GM18868 (cell line): ENCODE measurements around the gene MAGI1.

Source experiments
- ATAC-seq: cut with Tn5 transposase; IDR thresholded peaks from one replicate; pipeline ENCODE4 v1.9.1; 2021; ENCODE audit warnings: mild to moderate bottlenecking, moderate library complexity; ENCODE audit not compliant: unreplicated experiment

MAGI1 gene

DNA sequence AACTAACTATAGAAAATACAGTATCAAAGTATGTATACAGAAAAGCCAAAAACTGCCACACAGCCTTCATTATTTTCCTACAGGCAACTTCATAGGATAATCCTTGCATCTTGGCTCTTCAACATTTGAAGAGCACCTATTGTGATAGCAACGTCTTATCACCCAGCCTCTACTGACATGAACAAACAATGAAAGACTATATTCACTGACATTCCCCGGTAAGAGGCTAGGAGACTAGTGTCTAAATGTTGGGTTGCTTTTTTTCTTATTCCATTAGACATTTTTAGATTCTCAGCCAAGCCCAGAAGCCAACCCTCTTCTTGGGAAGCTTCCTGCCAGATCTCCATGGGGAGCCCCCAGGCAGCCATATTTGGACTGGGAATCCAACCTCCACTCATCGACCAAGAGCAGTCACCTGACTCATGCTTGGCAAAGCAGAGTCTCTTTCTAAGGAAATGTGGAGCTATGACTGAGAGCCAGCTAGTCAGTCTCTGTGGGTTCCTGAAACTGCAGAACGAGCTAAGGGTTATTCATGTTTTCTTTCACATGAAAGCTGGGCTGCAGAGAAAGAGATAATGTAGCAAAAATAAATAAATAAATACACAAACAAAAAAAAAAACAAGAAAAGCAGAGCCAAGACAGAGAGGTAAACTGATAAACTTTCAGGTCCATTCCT, 227.5 kb downstream of the MAGI1 start:
- no peak for ATAC-seq

DNA sequence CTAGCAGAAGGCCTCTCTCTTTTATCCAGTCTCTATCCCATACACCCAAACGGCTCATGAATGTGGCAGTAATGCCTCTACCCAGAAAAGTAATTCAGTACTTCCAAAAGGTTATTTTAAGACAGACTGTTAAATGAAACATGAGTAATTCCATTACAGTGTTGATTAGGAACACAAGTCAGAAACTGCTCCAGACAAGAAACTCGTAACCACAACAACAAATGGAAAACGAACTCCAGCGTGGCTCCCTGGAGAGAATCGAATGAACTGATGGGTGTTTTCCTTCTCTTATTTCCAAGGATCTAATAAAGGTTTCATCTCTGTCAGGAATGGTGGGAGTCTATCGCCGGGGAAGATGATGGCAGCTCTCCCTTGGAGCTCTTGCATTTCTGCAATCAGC, 228.4 kb downstream of the MAGI1 start:
- no peak for ATAC-seq

DNA sequence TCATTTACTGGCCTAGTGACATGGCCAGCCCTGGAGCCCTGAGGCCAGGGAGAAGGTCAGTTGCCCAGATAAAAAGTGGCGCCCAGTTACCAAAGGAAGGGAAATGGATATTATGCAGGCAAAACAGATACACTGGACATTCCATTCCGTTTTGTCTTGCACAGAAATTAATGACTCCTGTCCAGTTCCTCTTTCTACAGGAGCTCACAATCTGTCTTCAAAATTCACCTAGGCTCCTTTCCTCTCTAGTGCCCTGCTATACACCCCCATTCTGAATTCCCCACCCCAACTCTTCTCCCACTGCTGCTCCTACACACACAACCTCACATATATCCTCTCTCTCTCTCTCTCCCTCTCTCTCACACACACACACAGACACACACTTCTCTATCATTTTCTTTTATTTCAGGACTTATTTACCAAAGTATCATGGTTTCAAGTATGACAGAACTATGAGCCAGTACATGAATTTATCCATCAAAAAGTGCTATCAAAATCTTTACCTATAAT, 229.0 kb downstream of the MAGI1 start:
- ATAC-seq: no peak

DNA sequence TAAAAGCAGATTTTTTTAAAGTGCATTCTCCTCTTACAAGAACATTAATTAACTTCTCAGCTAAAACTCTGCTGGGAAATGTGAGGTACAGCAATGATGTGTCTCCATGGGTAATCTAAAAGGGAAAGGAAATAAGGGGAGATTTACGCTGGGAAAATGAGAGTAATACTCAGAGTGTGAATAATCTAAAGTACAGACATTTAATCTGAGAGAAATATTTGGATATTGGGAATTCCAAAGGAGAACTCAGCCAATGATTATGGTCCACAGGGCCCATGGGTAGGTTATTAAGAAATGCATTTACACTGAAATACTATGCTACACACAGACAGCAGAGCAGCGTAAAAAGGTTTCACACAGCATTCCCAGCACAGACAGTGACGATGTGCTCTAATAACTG, 229.9 kb downstream of the MAGI1 start:
- no peak for ATAC-seq

DNA sequence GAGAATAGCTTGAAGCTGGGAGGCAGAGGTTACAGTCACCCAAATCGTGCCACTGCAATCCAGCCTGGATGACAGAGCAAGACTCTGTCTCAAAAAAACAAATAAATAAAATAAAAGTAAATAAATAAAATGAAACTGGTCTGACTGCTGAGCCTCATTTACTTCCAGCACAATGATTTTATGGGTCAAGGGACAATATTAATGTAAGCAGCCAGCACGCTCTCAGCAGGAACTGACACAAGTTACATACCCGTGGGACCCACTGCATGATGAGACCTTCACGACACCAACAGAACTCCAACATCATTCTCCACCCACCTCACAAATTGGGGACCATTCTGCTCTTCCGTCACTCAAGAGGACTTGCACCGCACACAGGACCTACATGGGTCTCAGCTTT, 230.3 kb downstream of the MAGI1 start:
- ATAC-seq: no peak

DNA sequence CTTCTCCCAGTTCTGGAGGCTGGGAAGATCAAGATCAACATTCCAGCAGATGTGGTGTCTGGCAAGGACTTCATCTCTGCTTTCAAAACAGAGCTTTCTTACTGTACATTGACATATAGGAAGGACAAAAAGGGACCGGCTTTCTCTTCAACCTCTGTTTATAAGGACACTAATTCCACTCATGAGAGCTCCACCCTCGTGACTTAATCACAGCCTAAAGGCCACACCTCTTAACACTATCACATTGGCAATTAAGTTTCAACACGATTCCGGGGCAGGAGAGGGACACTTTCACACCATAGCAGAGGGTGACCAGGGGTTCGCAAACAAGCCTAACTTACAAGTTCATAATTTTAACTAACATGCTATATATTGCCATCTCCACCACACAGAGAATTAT, 231.5 kb downstream of the MAGI1 start:
- ATAC-seq: no peak

DNA sequence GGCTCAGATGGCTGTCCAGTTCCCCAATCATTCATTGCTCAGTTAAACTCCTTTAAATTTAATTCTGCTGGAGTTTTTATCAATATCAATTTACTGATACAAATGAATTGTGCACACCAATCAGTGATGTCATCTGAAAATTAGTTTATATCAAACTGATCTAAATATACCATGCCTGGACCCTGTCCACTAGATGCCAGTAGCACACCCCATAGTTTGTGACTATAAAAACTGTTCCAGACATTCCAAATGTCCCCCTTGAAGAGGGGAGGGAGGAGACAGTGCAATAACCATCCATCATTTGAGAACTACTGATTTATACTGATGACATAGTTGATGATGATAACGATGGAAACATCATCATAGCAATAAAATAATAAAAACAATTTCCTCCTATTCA, 232.1 kb downstream of the MAGI1 start:
- ATAC-seq: no peak

DNA sequence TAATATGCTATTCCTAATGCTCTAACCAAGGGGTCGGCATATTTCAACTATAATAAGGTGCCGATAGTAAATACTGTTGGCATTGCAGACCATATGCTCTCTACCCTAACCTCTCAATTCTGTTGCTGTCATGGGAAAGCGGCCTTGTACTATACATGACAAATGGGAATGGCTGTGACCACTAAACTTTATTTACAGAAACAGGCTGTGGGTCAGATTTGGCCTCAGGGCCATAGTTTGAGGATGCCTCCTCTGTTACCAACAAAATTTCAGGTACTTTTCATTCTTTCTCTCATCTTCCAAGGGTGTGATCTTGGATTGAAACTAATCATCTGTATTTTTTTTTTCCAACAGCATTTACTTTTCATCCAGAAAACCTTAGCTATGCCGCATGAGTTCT, 242.0 kb downstream of the MAGI1 start:
- no peak for ATAC-seq

DNA sequence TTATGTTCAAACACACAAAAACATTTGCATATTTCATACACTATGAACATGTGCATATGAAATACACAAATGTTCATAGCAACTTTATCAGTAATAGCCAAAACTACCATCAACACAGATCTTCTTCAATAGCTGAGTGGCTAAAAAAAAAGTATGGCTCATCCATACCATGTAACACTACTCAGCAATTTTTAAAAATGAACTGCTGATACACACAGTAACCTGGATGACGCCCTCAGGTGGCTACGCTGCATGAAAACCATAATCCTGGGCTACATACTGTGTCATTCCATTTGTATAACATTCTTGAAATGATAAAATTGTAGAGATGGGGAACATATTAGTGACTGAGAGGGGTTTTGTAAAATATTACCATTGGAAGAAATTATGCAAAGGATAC, 243.6 kb downstream of the MAGI1 start:
- ATAC-seq: no peak

DNA sequence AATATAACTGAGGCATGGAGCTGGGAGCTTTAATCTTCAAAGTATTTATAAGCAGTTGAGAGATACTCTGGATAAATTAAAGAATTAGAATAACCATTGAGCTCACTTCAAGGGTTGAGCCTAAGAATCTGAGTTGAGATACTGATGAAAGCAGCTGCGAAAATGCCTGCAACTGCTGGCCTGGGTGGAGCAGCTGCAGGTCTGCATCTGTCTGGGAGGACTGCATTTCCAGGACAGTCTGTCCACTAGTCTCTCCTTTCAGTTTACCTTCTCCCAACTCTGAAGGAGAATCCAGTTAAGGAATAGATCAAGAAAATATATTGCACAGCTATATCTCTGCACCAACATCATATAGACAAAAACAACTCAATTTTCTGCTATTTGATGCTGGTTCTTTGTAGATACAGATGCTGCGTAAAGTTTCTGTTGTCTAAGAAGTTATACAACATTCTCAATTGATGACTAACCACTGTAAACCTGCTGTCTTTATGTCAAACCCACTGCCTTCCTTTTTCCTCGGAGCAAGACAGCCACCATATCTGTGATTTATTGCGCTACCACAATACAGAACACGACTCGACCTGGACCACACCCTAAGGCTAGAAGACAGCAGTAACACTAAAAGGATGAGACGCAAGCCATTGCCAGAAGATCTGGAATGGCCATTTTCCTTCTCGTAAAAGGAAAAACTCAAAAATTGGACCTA, 245.1 kb downstream of the MAGI1 start:
- no peak for ATAC-seq

DNA sequence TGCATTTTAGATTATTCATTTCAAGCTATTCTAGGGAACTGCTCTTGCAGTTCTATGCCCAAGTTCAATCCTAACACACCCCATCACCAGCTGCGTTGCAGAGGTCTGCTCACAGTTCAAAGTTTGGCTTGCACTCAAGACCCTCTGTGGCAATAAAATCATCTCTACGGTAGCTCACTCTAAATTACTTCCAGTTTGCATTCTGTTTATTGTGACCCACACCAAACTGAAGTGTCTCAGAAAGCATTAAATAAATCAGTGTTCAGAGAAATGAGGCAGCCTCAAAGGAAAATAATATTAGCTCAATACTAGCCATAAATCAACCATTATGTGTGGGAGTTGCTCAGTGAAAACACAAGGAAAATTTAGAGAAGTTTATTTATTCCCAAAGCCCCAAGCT, 250.3 kb downstream of the MAGI1 start:
- no peak for ATAC-seq

DNA sequence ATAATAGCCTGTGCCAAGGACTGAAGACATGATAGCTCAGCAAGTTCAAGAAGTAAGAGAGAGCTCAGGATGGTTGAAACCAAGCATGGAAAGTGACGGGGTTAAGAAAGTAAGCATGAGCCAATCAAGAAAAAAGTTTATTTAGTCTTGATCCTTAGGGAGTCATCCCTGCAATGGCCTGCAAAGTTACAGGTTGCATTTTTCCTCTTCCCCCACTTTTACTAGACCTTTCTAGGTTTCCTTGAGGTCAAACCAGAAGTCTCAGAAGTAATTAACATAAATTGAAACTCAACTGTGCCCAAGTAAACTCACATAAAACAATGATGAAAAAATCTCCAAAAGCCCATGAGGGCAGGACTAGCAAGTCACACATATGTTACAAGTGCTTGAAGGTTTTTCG, 250.9 kb downstream of the MAGI1 start:
- ATAC-seq: no peak

DNA sequence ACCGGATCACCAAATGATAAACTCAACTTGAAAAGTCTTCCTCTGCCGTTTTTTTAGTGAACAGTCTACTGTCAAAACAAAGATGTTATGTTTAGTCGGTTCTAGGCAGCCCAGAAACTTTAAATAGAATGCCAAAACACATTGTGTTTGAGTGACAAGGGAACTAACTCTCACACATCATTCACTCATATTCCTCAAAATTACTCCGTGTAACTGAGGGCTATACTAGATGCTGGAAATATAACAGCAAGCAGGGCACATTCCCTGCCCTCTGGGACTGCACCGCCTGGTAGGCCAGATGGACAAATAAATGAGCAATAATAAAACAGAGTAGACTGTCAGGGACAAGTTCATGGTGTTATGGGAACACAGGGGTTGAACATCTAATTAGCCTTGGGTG, 251.4 kb downstream of the MAGI1 start:
- ATAC-seq: no peak

DNA sequence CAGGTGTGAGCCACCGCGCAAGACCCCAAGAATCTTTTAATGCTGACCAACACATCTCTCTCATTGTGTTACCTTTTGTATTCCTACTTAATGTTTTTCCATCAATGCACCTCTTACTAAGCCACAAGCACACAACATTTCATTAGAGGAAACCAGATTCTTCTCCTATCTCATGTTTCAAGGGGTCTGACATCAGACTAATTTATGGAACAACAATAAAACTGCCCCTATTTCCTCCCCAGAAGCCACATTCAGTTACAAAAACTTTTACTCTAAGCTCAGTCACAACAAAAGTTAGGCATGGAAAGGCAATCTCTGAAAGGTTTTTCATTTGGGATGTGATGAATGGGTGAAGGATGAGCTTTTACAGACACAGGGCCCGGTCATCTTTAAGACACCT, 251.8 kb downstream of the MAGI1 start:
- no peak for ATAC-seq

DNA sequence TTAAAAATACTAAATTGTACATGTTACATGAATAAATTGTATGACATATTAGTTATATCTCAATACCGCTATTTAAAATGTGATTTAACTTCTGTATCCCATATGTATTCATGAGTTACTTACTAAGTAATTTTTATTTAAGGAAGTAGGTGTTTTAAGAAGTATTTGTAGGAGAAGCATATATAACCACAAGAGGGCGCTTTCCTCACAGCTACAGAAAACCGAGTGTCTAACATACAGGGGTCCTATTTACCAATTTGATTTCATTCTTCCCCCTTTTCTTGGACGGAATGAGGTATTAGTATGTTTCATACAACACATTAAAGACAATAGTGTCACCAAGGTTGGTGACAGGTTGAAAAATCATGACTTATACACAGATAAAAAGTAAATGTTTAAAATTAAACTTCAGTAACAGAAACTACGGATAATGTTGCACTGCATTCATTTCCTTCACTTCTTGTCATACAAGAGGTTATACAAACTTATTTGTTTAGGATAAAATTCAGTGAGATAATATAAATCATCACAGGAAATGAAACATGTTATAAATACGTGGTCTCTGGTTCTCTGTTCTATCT, 253.6 kb downstream of the MAGI1 start:
- ATAC-seq: no peak

DNA sequence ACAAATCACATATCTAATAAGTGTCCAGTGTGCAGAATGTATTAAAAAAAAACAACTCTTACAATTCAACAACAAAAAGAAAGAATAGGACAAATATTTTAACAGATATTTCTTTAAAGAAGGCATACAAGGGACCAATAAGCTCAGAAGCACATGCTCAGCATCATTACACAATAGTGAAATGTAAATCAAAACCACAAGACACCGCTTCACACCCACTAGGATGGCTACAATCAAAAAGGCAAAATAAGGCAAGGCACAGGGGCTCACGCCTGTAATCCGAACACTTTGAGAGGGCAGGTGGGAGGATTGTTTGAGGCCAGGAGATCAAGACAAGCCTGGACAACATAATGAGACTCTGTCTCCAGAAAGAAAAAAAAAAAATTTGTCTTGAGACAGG, 255.6 kb downstream of the MAGI1 start:
- ATAC-seq: no peak

DNA sequence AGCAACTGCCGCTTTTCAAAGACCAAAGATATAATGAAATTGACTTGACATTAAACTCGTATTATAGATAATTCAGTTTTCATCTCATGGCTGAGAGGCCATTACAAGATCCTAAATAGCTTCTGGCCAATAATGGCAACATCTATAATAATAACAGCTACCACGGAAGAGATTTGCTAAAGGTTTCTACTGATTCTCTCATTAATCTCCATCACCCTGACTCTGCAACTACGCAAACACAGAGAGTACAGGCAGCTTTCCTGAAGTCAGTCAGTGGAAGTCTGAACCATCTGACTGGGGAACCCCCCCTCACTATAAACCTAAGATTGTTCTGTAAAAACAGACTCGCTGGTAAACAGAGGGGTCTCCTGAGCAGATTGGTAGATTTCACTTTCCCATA, 257.1 kb downstream of the MAGI1 start:
- ATAC-seq: no peak

DNA sequence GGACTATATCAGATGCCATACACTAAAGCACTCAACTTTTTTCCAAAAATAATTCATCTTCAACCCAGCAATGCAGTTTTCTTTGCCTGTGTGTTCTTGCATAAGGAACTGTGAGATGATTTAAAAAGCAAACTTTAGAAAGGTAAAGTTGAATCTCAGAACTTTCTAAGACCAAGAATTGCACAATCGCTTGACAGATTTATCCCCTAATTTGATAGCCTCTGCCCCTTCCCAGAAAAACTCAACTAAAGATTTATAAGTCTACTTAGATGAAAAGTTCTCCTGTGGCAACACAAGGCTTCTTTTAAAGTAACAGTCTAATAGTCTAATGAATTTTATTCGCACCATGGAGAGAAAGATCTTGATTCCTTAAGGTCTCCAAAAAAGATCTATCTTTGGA, 259.3 kb downstream of the MAGI1 start:
- no peak for ATAC-seq

DNA sequence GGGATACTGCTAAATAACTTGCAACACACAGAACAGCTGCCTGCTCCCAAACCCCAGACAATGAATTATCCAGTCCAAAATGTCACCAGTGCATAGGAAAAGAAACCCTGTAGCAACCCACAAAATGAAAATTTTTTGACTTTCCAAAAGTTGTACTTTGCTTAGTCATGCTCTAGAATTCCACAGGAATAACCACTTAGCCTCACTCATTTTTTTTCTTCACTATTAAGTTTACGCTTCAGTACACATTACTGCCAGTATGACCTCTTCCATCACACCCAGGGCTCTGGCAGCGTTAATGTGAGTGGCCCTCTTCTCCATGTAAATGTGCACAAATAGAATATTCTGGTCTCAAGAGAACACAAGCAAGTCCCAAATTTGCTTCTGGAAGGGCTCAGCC, 259.8 kb downstream of the MAGI1 start:
- no peak for ATAC-seq

DNA sequence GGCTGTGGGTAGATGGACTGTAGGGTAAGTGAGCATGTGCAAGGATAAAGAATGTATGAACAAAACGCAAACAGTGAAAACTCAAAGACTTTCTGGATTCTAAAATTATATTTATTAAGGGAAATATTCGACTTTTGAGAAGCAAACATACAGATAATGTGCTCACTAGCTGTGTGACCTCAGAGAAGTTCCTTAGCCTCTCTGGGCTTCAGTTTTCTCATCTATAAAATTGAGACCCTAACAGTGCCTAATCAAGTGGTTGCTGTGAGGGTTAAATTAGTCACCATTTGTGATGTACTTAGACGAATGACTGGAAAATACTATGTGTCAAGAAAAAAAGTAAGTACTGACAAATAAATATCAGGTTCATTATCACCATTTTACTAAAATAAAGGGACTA, 261.7 kb downstream of the MAGI1 start:
- ATAC-seq: no peak

DNA sequence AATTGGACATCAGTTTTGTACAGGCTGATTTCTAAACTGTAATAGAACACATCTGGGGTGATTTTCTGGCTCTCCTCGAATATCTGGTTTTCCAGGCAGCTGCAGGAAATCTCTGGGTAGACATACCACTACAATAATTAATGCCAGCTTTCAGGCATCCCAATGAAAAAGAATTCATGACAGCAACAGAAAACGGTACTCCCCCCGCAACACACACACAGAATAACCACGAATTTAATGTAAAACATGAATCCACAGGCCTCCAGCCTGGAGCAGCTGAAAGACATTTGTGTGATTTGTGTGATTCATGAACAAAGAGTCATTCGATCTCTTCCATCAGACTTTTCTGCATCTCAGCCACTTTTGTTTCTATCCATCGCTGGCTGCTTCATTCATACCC, 262.2 kb downstream of the MAGI1 start:
- no peak for ATAC-seq

DNA sequence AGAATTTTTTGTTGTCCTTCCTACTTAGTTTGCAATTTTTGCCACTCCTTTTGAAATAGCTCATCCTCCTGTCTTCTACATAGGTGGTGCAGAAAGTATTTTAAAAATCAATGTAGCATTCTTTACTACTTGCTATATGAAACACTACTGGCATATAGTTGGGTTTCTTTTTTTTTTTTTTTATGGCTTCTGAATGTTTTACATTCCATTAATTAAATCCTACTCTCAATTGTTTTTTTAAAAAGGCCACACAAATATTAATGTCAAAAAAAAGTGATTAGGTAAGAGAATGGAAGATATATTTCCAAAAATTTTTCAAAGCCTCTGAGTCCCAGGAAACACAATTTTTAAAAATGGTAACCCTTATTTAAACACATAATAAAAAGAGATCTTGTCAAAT, 262.6 kb downstream of the MAGI1 start:
- no peak for ATAC-seq
